GM21737 (cell line): Measurements from ENCODE around the gene DXO.
"Not testable (repeated sequence)": the region's sequence is repeated elsewhere in the genome, so short reads cannot be mapped to it uniquely, and the experiment has no call there.

Source experiments
- ATAC-seq: cut with Tn5 transposase; IDR thresholded peaks from one replicate; pipeline ENCODE4 v1.9.1; 2021; ENCODE audit warnings: mild to moderate bottlenecking, moderate library complexity; ENCODE audit not compliant: unreplicated experiment

Gene DXO

DNA sequence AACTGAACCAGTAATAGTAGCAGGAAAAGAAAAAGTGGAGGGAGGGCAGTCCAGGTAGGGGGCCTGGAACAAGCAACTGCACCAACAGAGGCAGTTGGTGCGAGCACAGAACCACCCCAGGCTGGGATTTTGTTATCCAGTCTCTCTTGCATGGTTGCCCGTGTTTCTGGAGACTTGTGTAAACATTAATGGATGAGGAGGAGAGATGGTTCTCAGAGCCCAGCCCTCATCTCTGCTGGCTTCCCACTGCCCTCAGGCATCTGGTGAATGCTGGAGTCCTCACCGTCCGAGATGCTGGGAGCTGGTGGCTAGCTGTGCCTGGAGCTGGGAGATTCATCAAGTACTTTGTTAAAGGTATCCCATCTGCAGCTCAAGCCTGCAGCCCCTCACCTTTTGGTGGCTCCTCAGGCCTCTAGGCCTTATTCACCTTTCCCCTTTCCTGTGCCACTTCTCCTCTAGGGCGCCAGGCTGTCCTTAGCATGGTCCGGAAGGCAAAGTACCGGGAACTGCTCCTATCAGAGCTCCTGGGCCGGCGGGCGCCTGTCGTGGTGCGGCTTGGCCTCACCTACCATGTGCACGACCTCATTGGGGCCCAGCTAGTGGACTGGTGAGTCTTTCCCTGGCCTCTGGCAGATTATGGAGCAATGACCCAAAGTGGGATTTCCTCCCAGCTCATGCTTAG is 8.4 kb upstream of the DXO start:
- not testable (repeated sequence) for ATAC-seq

- ATAC-seq = no peak
Measured at GRCh38 chr6:31979238-31979898, 7.4 kb upstream of the DXO start.

DNA sequence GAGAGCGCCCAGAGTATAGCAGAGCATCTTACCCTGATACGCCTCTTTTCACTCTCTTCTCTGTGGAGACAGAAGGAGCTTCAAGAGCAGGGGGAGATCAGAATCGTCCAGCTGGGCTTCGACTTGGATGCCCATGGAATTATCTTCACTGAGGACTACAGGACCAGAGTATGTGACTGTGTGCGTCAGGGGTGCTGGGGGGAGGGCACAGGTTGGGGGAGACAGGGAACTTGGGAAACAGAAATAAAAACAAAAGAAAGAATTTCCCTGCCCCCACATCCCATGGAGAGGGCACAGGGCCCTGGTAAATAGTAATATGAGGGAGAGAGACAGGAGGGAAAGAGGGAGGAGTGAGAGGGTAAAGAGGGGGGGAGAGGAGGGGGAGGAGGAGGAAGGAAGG is 6.9 kb upstream of the DXO start:
- no peak for ATAC-seq

GRCh38 chr6:31977816-31978431 is 6.0 kb upstream of the DXO start:
- ATAC-seq = no peak

- ATAC-seq = not testable (repeated sequence)
Measured at GRCh38 chr6:31976065-31976464, 4.1 kb upstream of the DXO start.

DNA sequence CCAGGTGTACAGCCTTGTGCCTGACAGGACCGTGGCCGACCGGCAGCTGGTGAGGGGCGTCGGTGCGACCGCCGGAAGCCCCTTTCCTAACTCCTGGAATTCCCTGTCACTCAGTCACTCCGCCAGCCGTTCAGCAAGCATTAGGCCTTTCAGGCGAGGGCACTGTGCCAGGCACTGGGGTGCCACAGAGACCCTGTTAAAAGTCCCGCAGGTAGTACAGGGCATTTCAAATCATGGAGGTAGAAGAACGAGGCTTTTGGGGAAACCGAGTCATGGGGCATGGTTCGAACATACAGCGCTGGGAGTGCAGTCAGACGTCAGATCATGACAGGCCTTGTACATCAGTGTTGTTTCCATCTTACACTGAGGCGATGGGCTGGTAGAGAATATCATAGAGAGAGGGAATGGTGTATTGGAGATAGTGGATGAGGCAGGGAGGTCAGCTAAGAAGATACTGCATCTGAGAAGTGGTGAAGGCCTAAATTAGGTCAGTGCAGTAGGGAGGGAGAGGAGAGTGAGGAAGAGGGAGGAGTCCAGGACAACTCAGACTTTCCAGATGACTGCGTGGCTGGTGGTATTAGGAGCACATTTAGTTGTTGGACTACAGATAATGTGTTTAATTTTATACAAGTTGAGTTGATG is 892 bp upstream of the DXO start:
- ATAC-seq = no peak

- ATAC-seq = no peak
Measured at GRCh38 chr6:31971279-31971992, 502 bp downstream of the DXO start.

DNA sequence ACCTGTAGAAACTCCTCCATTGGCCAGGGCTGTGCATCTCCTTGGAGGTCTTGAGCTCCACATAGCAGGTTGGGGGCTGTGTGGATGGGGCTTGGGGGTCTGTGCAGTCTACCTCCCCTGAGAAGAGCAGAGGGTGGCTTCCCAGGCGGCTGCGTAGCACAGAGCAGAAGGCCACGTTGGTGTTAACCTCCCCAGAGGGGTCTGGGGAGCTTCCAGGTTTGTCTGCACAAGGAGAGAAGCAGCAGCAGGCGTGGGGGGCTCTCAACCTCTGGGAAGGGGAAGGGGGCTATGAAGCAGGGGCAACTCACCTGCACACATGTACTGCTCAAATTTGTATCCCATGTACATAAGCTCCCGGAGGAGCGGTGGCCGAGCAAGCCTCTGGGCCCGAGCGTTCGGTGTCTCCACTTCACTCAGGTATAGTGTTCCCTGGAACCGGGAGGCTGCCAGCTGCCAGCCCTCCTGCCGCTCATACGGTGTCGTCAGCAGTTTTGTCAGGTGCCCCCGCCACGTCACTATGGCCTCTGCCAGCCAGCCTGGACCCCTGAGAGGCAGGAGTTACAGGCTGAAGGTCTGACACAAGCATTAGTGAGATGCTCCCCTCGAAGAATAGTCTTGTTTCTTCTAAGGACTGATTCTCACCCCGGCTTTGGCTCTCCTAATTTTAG is 1.2 kb downstream of the DXO start:
- ATAC-seq = no peak

- ATAC-seq = no peak
Measured at GRCh38 chr6:31969712-31970603, 2.0 kb downstream of the DXO start.

DNA sequence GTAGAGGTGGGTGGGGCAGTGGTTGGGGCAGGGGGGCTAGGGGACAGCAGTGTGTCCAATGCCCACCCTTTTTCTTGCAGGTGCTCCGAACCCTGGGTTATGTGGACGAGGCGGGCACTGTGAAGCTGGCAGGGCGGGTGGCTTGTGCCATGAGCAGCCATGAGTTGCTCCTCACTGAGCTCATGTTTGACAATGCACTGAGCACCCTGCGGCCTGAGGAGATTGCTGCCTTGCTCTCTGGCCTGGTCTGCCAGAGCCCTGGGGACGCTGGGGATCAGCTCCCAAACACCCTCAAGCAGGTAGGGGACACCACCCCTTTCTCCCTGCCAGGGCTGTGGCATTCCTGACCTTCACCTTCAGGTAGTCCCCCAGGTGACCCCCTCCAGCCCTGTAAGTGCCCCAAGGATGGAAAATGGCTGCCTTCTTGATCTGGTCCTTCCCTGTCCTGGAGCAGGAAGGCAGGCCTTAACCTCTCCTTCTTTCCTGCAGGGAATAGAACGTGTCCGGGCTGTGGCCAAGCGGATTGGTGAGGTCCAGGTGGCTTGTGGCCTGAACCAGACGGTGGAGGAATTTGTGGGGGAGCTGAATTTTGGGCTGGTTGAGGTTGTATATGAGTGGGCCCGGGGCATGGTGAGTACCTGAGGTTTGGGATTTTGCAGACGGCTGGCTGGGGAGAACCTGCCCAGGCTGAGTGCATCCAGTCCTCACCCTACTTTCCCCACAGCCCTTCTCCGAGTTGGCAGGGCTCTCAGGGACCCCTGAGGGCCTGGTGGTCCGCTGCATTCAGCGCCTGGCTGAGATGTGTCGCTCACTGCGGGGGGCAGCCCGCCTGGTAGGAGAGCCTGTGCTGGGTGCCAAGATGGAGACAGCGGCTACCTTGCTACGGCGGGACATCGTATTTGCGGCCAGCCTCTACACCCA is 2.9 kb downstream of the DXO start:
- no peak for ATAC-seq

- no peak for ATAC-seq
Measured at GRCh38 chr6:31968326-31968725, 3.6 kb downstream of the DXO start.

DNA sequence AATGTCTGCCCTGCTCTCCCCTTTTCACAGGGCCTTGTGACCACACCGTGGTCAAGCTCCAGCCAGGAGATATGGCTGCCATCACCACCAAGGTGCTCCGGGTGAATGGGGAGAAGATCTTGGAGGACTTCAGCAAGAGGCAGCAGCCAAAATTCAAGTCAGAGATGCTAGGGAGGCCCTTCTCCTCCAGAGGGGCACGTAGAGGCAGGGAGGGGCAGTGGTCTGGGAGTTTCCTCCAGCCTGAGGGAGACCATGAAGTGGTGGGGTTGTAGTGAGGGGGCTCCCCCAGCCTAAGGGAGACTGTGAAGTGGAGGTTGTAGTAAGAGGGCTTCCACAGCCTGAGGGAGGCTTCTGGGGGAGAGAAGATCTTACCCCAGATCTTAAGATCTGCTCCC is 4.0 kb downstream of the DXO start:
- no peak for ATAC-seq

DNA sequence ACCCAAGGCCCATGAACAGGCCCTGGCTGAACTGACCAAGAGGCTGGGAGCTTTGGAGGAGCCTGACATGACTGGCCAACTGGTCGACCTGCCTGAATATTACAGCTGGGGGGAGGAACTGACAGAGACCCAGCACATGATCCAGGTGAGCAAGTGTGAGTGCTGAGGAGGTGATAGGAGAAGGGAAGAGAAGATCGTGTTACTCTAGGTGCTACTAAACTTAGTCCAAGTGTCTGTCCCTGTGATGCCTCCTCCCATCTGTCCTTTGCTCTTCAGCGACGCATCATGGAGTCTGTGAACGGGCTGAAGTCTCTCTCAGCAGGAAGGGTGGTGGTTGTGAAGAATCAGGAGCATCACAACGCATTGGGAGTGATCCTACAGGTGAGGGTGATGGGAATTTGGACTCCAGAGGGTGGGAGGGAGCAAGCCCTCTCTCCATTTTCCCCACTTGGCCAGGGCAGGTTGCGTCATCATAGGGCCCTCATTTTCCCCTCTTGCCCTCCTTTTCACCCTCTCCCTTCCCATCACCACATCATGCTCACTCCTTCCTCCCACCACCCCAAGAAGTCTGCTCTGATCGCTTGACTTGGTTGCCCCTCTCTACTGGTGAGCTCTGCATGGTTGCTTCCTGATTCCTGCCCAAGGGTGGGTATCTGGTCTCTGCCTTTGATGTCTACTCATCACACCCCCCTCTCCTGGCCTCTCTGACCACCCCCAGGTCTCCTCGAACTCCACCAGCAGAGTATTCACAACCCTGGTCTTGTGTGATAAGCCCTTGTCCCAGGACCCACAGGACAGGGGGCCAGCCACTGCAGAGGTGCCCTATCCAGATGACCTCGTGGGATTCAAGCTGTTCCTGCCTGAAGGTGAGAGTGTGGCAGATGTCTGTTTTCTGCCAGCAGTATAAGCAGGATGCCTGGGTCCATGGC is 4.7 kb downstream of the DXO start:
- no peak for ATAC-seq

- no peak for ATAC-seq
Measured at GRCh38 chr6:31966506-31966905, 5.4 kb downstream of the DXO start.

- ATAC-seq = no peak
Measured at GRCh38 chr6:31965700-31966099, 6.2 kb downstream of the DXO start.

DNA sequence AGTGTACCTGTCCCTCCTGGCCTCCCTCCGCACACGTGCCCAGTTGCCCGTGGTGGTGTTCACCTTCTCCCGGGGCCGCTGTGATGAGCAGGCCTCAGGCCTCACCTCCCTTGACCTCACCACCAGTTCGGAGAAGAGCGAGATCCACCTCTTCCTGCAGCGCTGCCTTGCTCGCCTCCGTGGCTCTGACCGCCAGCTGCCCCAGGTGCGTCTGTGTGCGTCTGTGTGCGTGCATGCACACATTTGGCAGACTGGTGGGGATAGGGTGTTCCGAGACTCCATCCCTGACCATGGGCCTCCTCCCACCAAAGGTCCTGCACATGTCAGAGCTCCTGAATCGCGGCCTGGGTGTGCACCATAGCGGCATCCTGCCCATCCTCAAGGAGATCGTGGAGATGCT is 8.0 kb downstream of the DXO start:
- ATAC-seq = no peak

DNA sequence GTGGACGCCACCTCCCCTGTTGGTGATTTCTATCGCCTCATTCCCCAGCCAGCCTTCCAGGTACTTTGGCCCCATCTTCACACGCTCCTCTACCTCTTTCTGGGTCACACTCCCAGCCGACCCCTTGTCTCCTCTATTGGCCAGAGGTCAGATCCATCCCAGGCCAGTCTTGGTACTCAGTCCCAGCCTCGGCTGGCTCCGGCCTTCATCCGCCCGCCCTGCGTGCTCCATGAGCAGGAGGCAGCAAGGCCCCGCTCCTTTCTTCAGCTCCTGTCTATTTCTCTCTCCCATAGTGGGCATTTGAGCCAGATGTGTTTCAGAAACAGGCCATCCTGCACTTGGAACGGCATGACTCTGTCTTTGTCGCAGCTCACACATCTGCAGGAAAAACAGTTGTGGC is 10.3 kb downstream of the DXO start:
- ATAC-seq = no peak
